ENCODE measurements around the gene SF3B2. TPM values are rescaled to one million over a fixed set of nuclear protein-coding genes. Genes with fewer than 3 reads are reported as not detected.
A peak's percentile ranks its signal among the peaks of the same experiment; 100 is the strongest.

The SF3B2 gene
- total and polyA plus RNA-seq, 4 donors: 50.5 to 67.6 (median 57.2) TPM

- Histone ChIP-seq H3K27me3 (ENCODE audit: control insufficient read depth in 4 of 4, insufficient read depth in 4 of 4, low read length in 3 of 4) (peaks cover 0 to 4% (median 0%) of the 10 kb centered on the region in 4 donors), H3K9me3 (ENCODE audit: control insufficient read depth in 4 of 4, low read length in 3 of 4) (no peaks in the 10 kb centered on the region), H3K4me1 (ENCODE audit: control insufficient read depth in 4 of 4, insufficient read depth in 4 of 4, low read length in 3 of 4) (peaks cover 4 to 40% (median 27%) of the 10 kb centered on the region in 4 donors), H3K4me3 (ENCODE audit: low read depth in 1 of 3, low read length in 3 of 3) (no peak overlapping the region), H3K27ac (ENCODE audit: low read depth in 1 of 2, low read length in 2 of 2) (peak overlapping the region in 1 of 2 donors; percentile 80), H3K36me3 (ENCODE audit: control insufficient read depth in 4 of 4, insufficient read depth in 3 of 4, low read depth in 1 of 4, low read length in 3 of 4) (peaks cover 0 to 13% (median 4%) of the 10 kb centered on the region in 4 donors), H3K9ac (ENCODE audit: low read depth in 1 of 2, low read length in 2 of 2) (no peak overlapping the region)
- no peak for TF ChIP-seq NR2F2 (IDR thresholded peaks at IDR 0.05)
- no peak for TF ChIP-seq YY1 (IDR thresholded peaks at IDR 0.05)
- no peak for TF ChIP-seq MAX (IDR thresholded peaks at IDR 0.05)
- no peak for TF ChIP-seq REST (IDR thresholded peaks at IDR 0.05)
- no peak for TF ChIP-seq ZBTB33 (IDR thresholded peaks at IDR 0.05)
- no peak for TF ChIP-seq FOXA2 (IDR thresholded peaks at IDR 0.05)
- no peak for TF ChIP-seq JUND (IDR thresholded peaks at IDR 0.05)
- no peak for TF ChIP-seq ATF3 (IDR thresholded peaks at IDR 0.05)
- TF ChIP-seq FOXA1 (IDR thresholded peaks at IDR 0.05): no peak
- DNase-seq (ENCODE audit: low spot score): no peak
- WGBS: 82% methylated on average over 5 of the region's 5 CpGs
Observed at GRCh38 chr11:66050581-66051231, 1.5 kb upstream of the SF3B2 start.

GRCh38 chr11:66051371-66051765 lies 796 bp upstream of the SF3B2 start:
- Histone ChIP-seq H3K4me3 (ENCODE audit: low read depth in 1 of 3, low read length in 3 of 3) (peak overlapping the region; percentile 46 to 62 (median 56)), H3K27ac (ENCODE audit: low read depth in 1 of 2, low read length in 2 of 2) (peak overlapping the region; percentile 55 to 80), H3K4me1 (ENCODE audit: control insufficient read depth in 4 of 4, insufficient read depth in 4 of 4, low read length in 3 of 4) (peaks cover 4 to 41% (median 27%) of the 10 kb centered on the region in 4 donors), H3K9me3 (ENCODE audit: control insufficient read depth in 4 of 4, low read length in 3 of 4) (no peaks in the 10 kb centered on the region), H3K36me3 (ENCODE audit: control insufficient read depth in 4 of 4, insufficient read depth in 3 of 4, low read depth in 1 of 4, low read length in 3 of 4) (peaks cover 0 to 15% (median 5%) of the 10 kb centered on the region in 4 donors), H3K9ac (ENCODE audit: low read depth in 1 of 2, low read length in 2 of 2) (peak overlapping the region; percentile 45 to 91), H3K27me3 (ENCODE audit: control insufficient read depth in 4 of 4, insufficient read depth in 4 of 4, low read length in 3 of 4) (peaks cover 0 to 4% (median 0%) of the 10 kb centered on the region in 4 donors)
- DNase-seq (ENCODE audit: low spot score): no peak
- 45% methylated on average over 12 of the region's 12 CpGs for WGBS
- TF ChIP-seq ATF3 (IDR thresholded peaks at IDR 0.05) (no peak), FOXA1 (IDR thresholded peaks at IDR 0.05) (no peak), GABPA (IDR thresholded peaks at IDR 0.05 in 1 of 2, conservative IDR thresholded peaks at IDR 0.05 in 1 of 2) (no peak), FOXA2 (IDR thresholded peaks at IDR 0.05) (no peak), RAD21 (IDR thresholded peaks at IDR 0.05) (no peak), CTCF (IDR thresholded peaks at IDR 0.05; ENCODE audit: low read depth, low read length, missing input control) (no peak), RXRA (IDR thresholded peaks at IDR 0.05) (no peak), TAF1 (conservative IDR thresholded peaks at IDR 0.05) (no peak), ZBTB33 (IDR thresholded peaks at IDR 0.05) (no peak), YY1 (IDR thresholded peaks at IDR 0.05) (no peak), SP1 (IDR thresholded peaks at IDR 0.05) (no peak), MAX (IDR thresholded peaks at IDR 0.05) (no peak), REST (IDR thresholded peaks at IDR 0.05) (no peak), HNF4G (IDR thresholded peaks at IDR 0.05) (no peak)

All from liver (tissue), 9 donors.